Prostate gland (tissue), 2 donors: ENCODE data around the gene ZNF358. TPM values are rescaled to one million over a fixed set of nuclear protein-coding genes. Genes with fewer than 3 reads are reported as not detected.

Source experiments
- DNase-seq: peaks from one replicate; pipeline ENCODE4 v3.0.0-alpha.2; 2019; ENCODE audit warnings: low spot score
- H3K27ac ChIP-seq, 2 donors: fragments of 200-600 bp; sonication (generic); 2 replicates each; pipeline ENCODE4 v1.5.1; 2017 to 2019
- H3K27me3 ChIP-seq: fragments of 200-600 bp; sonication (generic); replicated peaks from 2 replicates; pipeline ENCODE4 v1.5.1; 2019; ENCODE audit not compliant: insufficient read depth
- H3K36me3 ChIP-seq, 2 donors: fragments of 200-600 bp; sonication (generic); 1 replicate in 1 of 2; 2 replicates in 1 of 2; pipeline versions ENCODE4 v1.5.1 to v1.8.1; 2017 to 2019
- H3K4me1 ChIP-seq: fragments of 200-600 bp; sonication (generic); replicated peaks from 2 replicates; pipeline ENCODE4 v1.5.1; 2019
- H3K4me3 ChIP-seq, 2 donors: fragments of 200-600 bp; sonication (generic); 2 replicates each; pipeline ENCODE4 v1.5.1; 2017 to 2019
- H3K9me3 ChIP-seq: fragments of 200-600 bp; sonication (generic); 2 replicates; pipeline ENCODE4 v1.5.1; 2017
- CTCF ChIP-seq, 4 experiments: fragments of 200-600 bp in 2 of 4; fragments of 450-650 bp in 2 of 4; sonication (generic) in 2 of 4; IDR thresholded peaks; 1 replicate in 3 of 4; 2 replicates in 1 of 4; pipeline ENCODE4 v1.5.1; 2016 to 2019; ENCODE audit warnings: antibody characterized with exemption in 4 of 4, mild to moderate bottlenecking in 2 of 4, moderate library complexity in 2 of 4
- POLR2A ChIP-seq: fragments of 450-650 bp; IDR thresholded peaks from one replicate; pipeline ENCODE4 v1.6.1; 2016; ENCODE audit warnings: antibody characterized with exemption, mild to moderate bottlenecking
- POLR2AphosphoS5 ChIP-seq: sonication (generic); formaldehyde crosslinking; IDR thresholded peaks from one replicate; pipeline ENCODE4 v1.6.1; 2017; ENCODE audit warnings: antibody characterized with exemption
- WGBS: methylation state at CpG from one replicate; pipeline ENCODE4 v1.1.5; 2018; 5-methylcytosine and 5-hydroxymethylcytosine counted together
- intact Hi-C: fragments of 100-400 bp; cut with DNase I; formaldehyde crosslinking; loops from one replicate; pipeline ENCODE4 v1.14.2; 2022
- total RNA-seq, 2 donors: library from RNA; depleted of rRNA; stranded (reverse); fragments of >200 nt; gene quantifications; one replicate each; pipeline ENCODE4 v1.1.0, GENCODE V29; 2016

ZNF358 gene
- total RNA-seq, 2 donors from 2014 or later = 104 to 116 TPM

- no peak for DNase-seq
- H3K27ac ChIP-seq = no peak overlapping the region
- H3K4me3 ChIP-seq = no peak overlapping the region
- 31% methylated on average over 6 of the region's 6 CpGs for WGBS
- TF ChIP-seq CTCF (IDR thresholded peaks at IDR 0.05) (no peak), POLR2AphosphoS5 (no peak), POLR2A (no peak)
- H3K9me3 ChIP-seq = no peaks in the 10 kb centered on the region
- H3K36me3 ChIP-seq = no peaks in the 10 kb centered on the region
- intact Hi-C loops = no loop called here
- H3K27me3 ChIP-seq = no peaks in the 10 kb centered on the region
- no peaks in the 10 kb centered on the region for H3K4me1 ChIP-seq
Observed at GRCh38 chr19:7512400-7512851, 3.5 kb upstream of the ZNF358 start.

GRCh38 chr19:7513809-7514642, 1.9 kb upstream of the ZNF358 start:
- Histone ChIP-seq H3K27ac (peak overlapping the region in 1 of 2 donors; percentile 87), H3K27me3 (no peaks in the 10 kb centered on the region), H3K4me3 (no peak overlapping the region), H3K9me3 (no peaks in the 10 kb centered on the region), H3K36me3 (no peaks in the 10 kb centered on the region), H3K4me1 (no peaks in the 10 kb centered on the region)
- DNase-seq = no peak
- intact Hi-C loops = loop anchor here (2.0 kb wide), 1 partner anchor 25 kb away; the partner anchor contains the start of gene PEX11G
- TF ChIP-seq POLR2A = no peak
- TF ChIP-seq POLR2AphosphoS5 = no peak
- TF ChIP-seq CTCF (IDR thresholded peaks at IDR 0.05) = no peak
- 83% methylated on average over 5 of the region's 5 CpGs for WGBS

DNA sequence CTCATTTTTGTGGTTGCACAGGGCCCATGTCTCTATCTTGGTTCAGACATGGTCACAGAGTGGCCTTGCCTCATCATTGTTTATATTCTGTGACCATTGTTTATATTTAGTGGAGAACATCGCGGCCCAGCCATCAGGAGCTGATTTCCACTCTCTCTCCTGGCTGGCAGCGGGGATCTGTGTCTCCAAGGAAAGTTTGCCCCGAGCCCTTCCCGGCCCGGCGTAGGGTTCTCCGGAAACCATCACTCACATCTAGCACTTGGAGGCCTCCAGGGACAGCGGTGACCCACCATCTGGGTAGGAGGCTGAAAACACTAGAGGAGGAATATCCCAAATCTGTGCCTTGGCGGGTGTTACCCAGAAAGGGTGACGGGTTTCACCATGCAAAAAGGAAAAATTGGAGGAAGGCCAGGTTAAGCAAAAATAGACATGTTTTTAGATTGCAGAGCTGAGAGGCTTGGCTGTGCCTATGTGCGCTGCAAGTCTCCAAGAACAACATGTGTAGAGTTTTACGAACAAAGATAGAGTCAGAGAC, 726 bp upstream of the ZNF358 start:
- intact Hi-C loops = loop anchor here (2.0 kb wide), 1 partner anchor 26 kb away; the partner anchor contains the start of gene PEX11G
- H3K27ac ChIP-seq = peak overlapping the region; percentile 85 to 87
- no peaks in the 10 kb centered on the region for H3K4me1 ChIP-seq
- no peaks in the 10 kb centered on the region for H3K27me3 ChIP-seq
- 40% methylated on average over 13 of the region's 13 CpGs for WGBS
- no peak for DNase-seq
- peaks cover 0 to 8% of the 10 kb centered on the region in 2 donors for H3K36me3 ChIP-seq
- TF ChIP-seq POLR2A = no peak
- TF ChIP-seq POLR2AphosphoS5 = peak; percentile 50
- no peak for TF ChIP-seq CTCF (IDR thresholded peaks at IDR 0.05)
- no peaks in the 10 kb centered on the region for H3K9me3 ChIP-seq
- H3K4me3 ChIP-seq = peak overlapping the region; percentile 72 to 75

GRCh38 chr19:7516333-7516732, 430 bp downstream of the ZNF358 start:
- Histone ChIP-seq H3K4me1 (no peaks in the 10 kb centered on the region), H3K4me3 (peak overlapping the region; percentile 72 to 75), H3K27me3 (no peaks in the 10 kb centered on the region), H3K27ac (peak overlapping the region; percentile 87), H3K9me3 (no peaks in the 10 kb centered on the region), H3K36me3 (peaks cover 0 to 8% of the 10 kb centered on the region in 2 donors)
- WGBS = 1% methylated on average over 24 of the region's 28 CpGs
- DNase-seq = no peak
- intact Hi-C loops = no loop called here
- TF ChIP-seq POLR2A = no peak
- TF ChIP-seq POLR2AphosphoS5 = no peak
- no peak for TF ChIP-seq CTCF (IDR thresholded peaks at IDR 0.05)
